Measurements from ENCODE around the gene RALY.

RALY gene

DNA sequence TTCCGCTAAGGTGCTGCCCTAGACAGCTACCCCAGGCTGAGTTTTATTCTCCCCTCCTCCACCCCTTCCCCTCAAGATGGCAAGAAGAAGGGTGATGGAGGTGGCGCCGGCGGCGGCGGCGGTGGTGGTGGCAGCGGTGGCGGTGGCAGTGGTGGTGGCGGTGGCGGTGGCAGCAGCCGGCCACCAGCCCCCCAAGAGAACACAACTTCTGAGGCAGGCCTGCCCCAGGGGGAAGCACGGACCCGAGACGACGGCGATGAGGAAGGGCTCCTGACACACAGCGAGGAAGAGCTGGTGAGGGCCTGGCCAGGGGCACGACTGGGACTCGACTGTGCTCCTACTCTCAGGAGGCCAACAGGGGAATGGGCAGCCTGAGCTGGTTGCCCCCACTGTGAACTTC is 83.2 kb downstream of the RALY start:
- DNase-seq (ENCODE audit: low spot score) = no peak

GRCh38 chr20:34078540-34078939 is 84.8 kb downstream of the RALY start:
- DNase-seq (ENCODE audit: low spot score) = no peak

- DNase-seq (ENCODE audit: low spot score) = no peak
Measured at GRCh38 chr20:34079818-34080217, 86.1 kb downstream of the RALY start.

GRCh38 chr20:34082232-34082887 is 88.6 kb downstream of the RALY start:
- no peak for DNase-seq (ENCODE audit: low spot score)

GRCh38 chr20:34083137-34083536 is 89.4 kb downstream of the RALY start:
- no peak for DNase-seq (ENCODE audit: low spot score)

- DNase-seq (ENCODE audit: low spot score) = no peak
Measured at GRCh38 chr20:34083781-34084180, 90.1 kb downstream of the RALY start.

DNA sequence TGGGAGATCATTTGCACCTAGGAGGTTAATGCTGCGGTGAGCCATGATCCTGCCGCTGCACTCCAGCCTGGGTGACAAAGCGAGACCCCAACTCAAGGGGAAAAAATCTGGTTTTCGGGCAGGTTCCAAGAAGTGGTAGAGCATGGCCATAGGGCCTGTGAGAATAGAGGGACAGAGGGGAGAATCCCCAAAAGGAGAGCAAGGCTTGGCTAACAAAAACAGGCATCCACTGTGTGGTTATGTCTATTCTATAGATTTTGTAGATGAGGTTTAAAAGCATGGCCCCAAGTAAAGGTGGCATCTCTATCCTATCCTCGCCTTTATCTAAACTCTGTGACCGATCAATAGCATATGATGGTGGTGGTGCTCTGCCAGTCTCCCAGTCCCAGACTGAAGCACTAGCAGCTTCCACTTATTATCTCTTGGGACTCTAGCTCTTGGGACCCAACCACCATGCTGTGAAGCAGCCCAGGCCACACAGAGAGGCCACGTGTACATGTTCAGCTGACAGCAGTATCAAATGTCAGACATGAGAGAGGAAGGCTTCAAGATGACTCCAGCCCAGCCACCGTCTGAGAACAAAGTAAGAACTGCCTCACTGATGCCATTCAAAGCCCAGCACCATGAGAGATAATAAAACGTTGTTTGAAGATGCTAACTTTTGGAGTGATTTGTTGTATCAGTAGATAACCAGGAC is 90.7 kb downstream of the RALY start:
- no peak for DNase-seq (ENCODE audit: low spot score)

GRCh38 chr20:34085544-34086040 is 91.9 kb downstream of the RALY start:
- DNase-seq (ENCODE audit: low spot score) = no peak

DNA sequence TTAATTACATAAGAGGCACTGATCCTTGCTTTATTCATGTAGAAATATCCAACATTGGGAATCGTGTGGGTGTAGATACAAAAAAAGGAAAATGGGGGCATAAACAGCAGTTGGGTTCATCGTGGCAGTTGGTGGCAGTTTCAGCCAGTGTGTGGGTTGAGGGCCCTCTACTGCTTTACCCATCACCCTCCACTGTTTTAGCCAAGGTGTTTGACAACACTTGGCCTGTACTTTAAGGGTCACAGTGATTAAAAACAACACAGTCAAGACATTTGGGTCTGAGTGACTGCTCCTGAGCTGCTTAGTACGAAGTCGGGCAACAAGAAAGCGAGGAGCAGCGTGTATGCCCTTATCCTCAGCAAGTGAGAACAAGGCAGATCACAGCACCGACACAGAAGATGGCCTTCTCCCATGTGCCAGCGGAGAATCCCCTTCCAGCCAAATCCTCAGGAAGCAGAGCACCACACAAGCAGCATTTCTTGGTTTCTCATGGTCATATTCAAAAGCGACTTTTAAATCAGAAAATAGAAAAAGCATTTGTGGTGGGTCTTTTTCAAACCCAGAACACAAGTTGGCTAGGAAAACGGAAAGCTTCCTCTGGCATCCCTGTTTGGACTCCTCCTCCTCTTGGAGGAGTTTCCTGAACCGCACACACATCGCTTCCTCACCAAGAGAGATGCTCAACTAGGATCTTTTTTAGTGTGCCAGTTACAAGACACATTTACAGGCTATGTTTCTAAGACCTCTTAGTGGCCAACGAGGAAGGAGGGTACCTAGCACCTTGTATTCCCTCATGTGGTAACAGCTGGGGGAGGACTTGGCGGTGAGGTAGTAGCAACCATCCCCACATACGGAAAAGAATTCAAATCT is 94.8 kb downstream of the RALY start:
- DNase-seq (ENCODE audit: low spot score) = no peak

DNA sequence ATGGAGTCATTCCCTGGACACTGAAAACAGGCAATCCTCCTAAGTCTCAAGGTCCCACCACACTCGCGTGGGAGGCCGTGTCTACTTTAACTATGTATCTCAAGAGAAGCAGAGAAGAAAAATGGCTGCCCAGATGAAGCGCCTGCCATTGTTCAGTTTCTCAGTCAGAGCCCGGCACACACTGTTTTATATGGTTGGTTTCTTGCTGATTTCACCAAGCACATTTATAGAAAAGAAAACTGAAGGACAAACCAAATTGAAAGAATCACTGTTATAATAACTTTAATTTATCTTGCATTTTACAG is 95.4 kb downstream of the RALY start:
- no peak for DNase-seq (ENCODE audit: low spot score)

- DNase-seq (ENCODE audit: low spot score) = no peak
Measured at GRCh38 chr20:34089655-34090345, 96.1 kb downstream of the RALY start.

DNA sequence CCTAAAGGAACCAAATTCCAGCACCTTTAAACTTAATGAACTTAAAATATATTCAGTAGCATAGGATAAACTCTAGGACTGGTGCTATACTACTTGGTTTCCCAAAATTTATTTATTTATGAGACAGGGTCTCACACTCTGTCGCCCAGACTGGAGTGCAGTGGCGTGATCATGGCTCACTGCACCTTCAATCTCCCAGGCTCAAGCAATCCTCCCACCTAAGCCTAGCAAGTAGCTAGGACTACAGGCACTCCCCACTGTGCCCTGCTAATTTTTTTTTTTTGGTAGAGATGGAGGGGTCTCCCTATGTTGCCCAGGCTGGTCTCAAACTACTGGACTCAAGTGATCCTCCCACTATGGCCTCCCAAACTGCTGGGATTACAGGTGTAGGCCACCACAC is 96.9 kb downstream of the RALY start:
- no peak for DNase-seq (ENCODE audit: low spot score)

- no peak for DNase-seq (ENCODE audit: low spot score)
Measured at GRCh38 chr20:34091637-34092200, 98.0 kb downstream of the RALY start.

DNA sequence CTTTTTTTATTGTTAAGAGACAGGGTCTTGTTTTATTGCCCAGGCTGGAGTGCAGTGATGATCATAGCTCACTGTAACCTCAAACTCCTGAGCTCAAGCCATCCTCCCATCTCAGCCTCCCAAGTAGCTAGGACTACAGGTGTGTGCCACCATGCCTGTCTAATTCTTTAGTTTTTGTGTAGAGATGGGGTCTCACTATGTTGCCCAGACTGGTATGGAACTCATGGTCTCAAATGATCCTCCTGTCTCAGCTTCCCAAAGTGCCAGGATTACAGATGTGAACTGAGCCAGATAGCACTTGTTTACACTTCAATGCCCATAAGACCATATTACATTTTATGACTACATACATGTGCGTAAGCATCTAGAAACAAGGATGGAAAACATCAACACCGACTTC is 100.2 kb downstream of the RALY start:
- DNase-seq (ENCODE audit: low spot score) = no peak

GRCh38 chr20:34095825-34096224 is 102.1 kb downstream of the RALY start:
- DNase-seq (ENCODE audit: low spot score) = no peak

DNA sequence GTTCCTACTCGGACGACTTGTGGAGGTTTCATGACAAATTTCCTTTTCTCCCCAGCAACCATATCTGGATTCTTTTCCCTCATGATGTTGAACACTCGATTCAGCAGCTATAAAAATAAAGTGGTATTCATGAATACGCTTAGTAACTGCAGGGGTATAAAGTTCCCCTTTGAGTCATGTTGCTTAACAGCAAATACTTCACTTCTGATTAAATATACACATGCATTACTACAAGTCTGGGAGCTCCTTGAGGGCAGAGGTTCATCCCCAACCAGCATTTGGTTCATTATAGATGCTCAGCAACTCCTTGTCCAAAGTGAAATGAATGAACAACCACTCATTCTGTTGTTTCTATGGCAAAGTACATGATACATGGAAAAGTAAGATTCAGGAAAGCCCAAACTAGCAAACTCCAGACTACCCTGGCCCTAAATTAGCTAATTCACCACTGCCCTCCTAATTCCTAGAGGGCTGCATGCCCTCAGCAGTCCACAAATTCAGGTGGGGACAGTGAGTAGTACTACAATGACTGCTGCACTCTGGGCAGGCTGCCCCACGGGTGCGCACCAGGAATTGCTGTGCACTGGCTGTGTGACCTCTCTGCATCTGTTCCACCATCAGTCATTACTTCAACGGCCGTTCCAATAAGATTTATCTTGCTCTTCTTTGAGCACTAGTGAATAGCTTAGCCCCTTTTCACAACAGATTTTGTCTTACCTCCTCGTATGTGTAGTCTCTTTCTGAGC is 103.2 kb downstream of the RALY start:
- no peak for DNase-seq (ENCODE audit: low spot score)

DNA sequence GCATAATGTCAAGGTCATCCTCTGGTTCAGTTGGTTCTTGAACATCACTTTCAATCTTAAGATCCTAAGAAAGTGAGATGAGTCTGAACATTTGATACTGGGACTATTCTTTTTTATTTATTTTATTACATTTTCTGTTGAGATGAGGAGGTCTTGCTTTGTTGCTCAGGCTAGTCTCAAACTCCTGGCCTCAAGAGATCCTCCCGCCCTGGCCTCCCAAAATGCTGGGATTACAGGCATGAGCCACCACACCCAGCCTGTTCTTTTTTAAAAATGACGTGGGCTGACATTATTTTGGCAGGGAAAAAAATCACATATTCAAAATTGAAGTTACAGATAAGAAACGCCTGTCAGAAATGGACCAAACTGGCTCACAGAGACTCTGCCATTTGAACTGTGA is 104.9 kb downstream of the RALY start:
- no peak for DNase-seq (ENCODE audit: low spot score)

GRCh38 chr20:34099675-34100074 is 106.0 kb downstream of the RALY start:
- no peak for DNase-seq (ENCODE audit: low spot score)

- no peak for DNase-seq (ENCODE audit: low spot score)
Measured at GRCh38 chr20:34100576-34100975, 106.9 kb downstream of the RALY start.

- no peak for DNase-seq (ENCODE audit: low spot score)
Measured at GRCh38 chr20:34102342-34102741, 108.6 kb downstream of the RALY start.

- no peak for DNase-seq (ENCODE audit: low spot score)
Measured at GRCh38 chr20:34104059-34104458, 110.3 kb downstream of the RALY start.

Data from kidney capillary endothelial cell (primary cell).